Right lobe of liver (tissue), 6 donors: ENCODE data around the gene SRRM4. TPM values are rescaled to one million over a fixed set of nuclear protein-coding genes. Genes with fewer than 3 reads are reported as not detected.

ENCODE experiments used
- ATAC-seq, 4 donors: fragments of 200-7000 bp; cut with Tn5 transposase; one replicate each; pipeline ENCODE4 v1.9.1; 2020; ENCODE audit warnings: mild to moderate bottlenecking in 4 of 4, moderate library complexity in 4 of 4
- DNase-seq, 3 donors: peaks; one replicate each; pipeline ENCODE4 v3.0.0-alpha.2; 2020
- H3K27ac ChIP-seq, 3 donors: fragments of 200-600 bp; one replicate each; pipeline ENCODE4 v1.8.0; 2022
- H3K27me3 ChIP-seq, 2 donors: fragments of 200-600 bp; one replicate each; pipeline ENCODE4 v1.8.0; 2022
- H3K36me3 ChIP-seq, 4 donors: fragments of 200-600 bp; sonication (generic) in 1 of 4; one replicate each; pipeline versions ENCODE4 v1.5.1 to v1.8.0; 2017 to 2022; ENCODE audit warnings: control low read depth in 1 of 4
- H3K4me1 ChIP-seq, 4 donors: fragments of 200-600 bp; sonication (generic) in 1 of 4; one replicate each; pipeline versions ENCODE4 v1.5.1 to v1.8.0; 2017 to 2022; ENCODE audit warnings: control low read depth in 1 of 4
- H3K4me3 ChIP-seq, 3 donors: fragments of 200-600 bp; one replicate each; pipeline ENCODE4 v1.8.0; 2022
- H3K9me3 ChIP-seq, 4 donors: fragments of 200-600 bp; sonication (generic) in 1 of 4; one replicate each; pipeline versions ENCODE4 v1.5.1 to v1.8.0; 2017 to 2022; ENCODE audit warnings: control low read depth in 1 of 4
- POLR2A ChIP-seq: fragments of 450-650 bp; IDR thresholded peaks from one replicate; pipeline ENCODE4 v1.6.1; 2017; ENCODE audit warnings: antibody characterized with exemption, mild to moderate bottlenecking
- WGBS: methylation state at CpG from one replicate; pipeline ENCODE4 v1.1.6; 2018; ENCODE audit warnings: low coverage, low lambda C conversion rate; ENCODE audit not compliant: insufficient coverage; ENCODE audit errors: missing lambda C conversion rate; 5-methylcytosine and 5-hydroxymethylcytosine counted together
- intact Hi-C, 2 donors: fragments of 100-400 bp; cut with DNase I; formaldehyde crosslinking; loops; one replicate each; pipeline versions ENCODE4 v1.11.2 to v1.14.1; 2022
- total RNA-seq, 6 experiments: library from RNA; depleted of rRNA in 2 of 6; stranded (reverse); fragments of >200 nt in 2 of 6; fragmentation: NEBNext Ultra II Directional in 3 of 6; extraction: Animal tissue kit (Norgen Biotek cat#: 25700) in 3 of 6; gene quantifications; one replicate each; pipeline versions ENCODE4 v1.1.0 to v1.2.4, GENCODE V29; 2016 to 2023
- TF ChIP-seq, protein P1 (sequence below), 4 donors: fragments of 200-600 bp in 3 of 4; fragments of 450-650 bp in 1 of 4; IDR thresholded peaks; one replicate each; pipeline versions ENCODE4 v1.5.1 to v1.8.0; 2016 to 2022; ENCODE audit warnings: antibody characterized with exemption in 4 of 4, mild to moderate bottlenecking in 2 of 4
- donor health status: DM: no; HTN: yes; CAD: no.
- donor health status: DM: no; HTN: no; CAD: no.
- donor health status: DM: no; HTN: no; CAD: no.
- donor health status: DM: no; HTN: yes; CAD: no.
- donor health status: DM: no; HTN: yes; CAD: no.

Gene SRRM4
- total RNA-seq, 6 experiments from 2014 or later: not detected

DNA sequence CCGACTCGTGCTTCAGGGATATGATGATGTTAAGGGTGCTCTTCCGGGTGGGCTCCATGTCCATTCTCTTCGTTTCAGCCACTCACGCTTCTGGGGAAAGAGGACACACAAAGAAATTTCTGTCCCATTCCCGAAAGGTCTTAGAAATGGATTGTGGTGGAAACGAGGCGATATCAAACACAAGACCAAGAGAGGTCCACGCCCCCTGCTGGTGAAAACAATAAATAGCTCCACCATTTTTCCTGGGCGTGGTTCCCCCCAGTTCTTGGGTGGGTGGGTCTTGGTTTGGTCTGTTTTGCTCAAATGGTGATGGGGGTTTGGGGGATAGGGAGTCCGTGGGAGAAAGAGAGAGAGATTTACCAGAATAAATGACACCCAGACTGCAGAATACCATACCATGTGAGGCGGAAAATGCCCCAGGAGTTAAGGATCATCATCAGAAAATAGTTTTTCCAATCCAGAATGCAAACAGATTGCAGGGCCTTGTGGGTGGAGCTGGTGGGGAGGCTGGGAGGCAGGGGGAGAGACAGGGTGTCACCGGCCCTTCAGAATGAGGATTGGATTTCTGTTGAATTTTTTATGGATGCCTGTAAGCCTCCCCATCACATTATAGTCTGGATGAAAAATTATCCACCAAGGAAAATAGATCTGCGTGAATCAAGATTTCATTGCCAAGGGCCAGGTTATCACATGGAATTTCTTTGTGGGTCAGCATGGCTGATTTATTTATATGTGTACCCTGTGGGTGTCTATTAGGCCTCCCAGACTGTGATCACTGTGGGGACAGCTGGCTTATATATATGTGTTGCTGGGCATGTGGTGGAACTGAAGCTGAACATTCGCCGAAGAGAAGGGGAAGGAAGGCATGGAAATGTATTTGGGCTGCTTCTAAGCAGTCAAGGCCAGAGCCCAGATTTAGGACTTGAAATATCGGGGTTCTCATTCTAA lies 55.8 kb downstream of the SRRM4 start:
- H3K36me3 ChIP-seq: no peaks in the 10 kb centered on the region
- no peak overlapping the region for H3K4me3 ChIP-seq
- intact Hi-C loops: no loop called here
- peak; percentile 48 to 55 (median 52) for ATAC-seq
- no peaks in the 10 kb centered on the region for H3K4me1 ChIP-seq
- H3K9me3 ChIP-seq: no peaks in the 10 kb centered on the region
- 28% methylated on average over 15 of the region's 17 CpGs for WGBS
- no peak overlapping the region for H3K27ac ChIP-seq
- DNase-seq: peak in 1 of 3 donors; percentile 45
- H3K27me3 ChIP-seq: no peaks in the 10 kb centered on the region
- TF ChIP-seq, protein P1, sequence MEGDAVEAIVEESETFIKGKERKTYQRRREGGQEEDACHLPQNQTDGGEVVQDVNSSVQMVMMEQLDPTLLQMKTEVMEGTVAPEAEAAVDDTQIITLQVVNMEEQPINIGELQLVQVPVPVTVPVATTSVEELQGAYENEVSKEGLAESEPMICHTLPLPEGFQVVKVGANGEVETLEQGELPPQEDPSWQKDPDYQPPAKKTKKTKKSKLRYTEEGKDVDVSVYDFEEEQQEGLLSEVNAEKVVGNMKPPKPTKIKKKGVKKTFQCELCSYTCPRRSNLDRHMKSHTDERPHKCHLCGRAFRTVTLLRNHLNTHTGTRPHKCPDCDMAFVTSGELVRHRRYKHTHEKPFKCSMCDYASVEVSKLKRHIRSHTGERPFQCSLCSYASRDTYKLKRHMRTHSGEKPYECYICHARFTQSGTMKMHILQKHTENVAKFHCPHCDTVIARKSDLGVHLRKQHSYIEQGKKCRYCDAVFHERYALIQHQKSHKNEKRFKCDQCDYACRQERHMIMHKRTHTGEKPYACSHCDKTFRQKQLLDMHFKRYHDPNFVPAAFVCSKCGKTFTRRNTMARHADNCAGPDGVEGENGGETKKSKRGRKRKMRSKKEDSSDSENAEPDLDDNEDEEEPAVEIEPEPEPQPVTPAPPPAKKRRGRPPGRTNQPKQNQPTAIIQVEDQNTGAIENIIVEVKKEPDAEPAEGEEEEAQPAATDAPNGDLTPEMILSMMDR (IDR thresholded peaks at IDR 0.05): peak; percentile 42 to 65 (median 50)
- no peak for TF ChIP-seq POLR2A

DNA sequence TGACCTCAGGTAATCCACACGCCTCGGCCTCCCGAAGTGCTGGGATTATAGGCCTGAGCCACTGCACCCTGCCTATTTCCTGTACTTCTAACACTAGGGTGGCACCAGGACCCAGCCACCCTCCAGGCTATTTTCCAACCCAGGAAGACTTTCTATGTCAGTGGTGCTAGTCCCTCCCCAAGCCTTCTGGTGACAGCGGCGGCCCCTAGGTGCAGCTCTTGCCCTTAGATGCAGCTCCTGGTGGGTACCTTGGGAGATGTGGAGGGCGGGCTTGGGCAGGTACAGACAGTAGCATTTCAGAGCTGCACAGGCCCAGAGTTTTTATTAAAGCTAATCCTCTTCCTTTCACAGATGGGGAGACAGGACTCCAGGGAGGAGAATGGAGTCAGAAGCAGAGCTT lies 62.8 kb downstream of the SRRM4 start:
- intact Hi-C loops: no loop called here
- H3K27me3 ChIP-seq: no peaks in the 10 kb centered on the region
- TF ChIP-seq, protein P1 (IDR thresholded peaks at IDR 0.05): no peak
- no peak for TF ChIP-seq POLR2A
- 67% methylated on average over 6 of the region's 6 CpGs for WGBS
- no peak overlapping the region for H3K27ac ChIP-seq
- no peaks in the 10 kb centered on the region for H3K36me3 ChIP-seq
- no peaks in the 10 kb centered on the region for H3K4me1 ChIP-seq
- no peaks in the 10 kb centered on the region for H3K9me3 ChIP-seq
- no peak overlapping the region for H3K4me3 ChIP-seq
- DNase-seq (no peak), ATAC-seq (no peak)

DNA sequence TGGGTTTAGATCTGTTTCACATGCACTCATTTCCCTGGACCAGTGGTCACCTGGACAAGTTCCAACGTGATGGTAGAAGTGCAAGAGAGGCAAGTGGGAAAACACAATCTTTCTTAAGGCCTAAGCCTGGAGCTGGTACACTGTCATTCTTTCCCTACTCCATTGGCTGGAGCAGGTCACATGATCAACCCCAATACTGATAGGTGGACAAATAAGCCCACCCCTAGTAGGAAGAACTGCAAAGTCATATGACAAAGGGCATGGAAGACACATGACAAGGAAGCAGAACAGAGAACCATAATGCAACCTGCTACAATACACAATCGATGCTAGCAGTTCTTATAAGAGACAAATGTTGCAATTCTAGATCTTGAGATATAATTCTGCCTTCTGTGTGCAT lies 66.3 kb downstream of the SRRM4 start:
- no peaks in the 10 kb centered on the region for H3K9me3 ChIP-seq
- no peaks in the 10 kb centered on the region for H3K4me1 ChIP-seq
- TF ChIP-seq, protein P1 (IDR thresholded peaks at IDR 0.05): no peak
- no peak for TF ChIP-seq POLR2A
- DNase-seq: no peak
- no peaks in the 10 kb centered on the region for H3K36me3 ChIP-seq
- no peaks in the 10 kb centered on the region for H3K27me3 ChIP-seq
- ATAC-seq: no peak
- WGBS: 41% methylated on average over 2 of the region's 2 CpGs
- intact Hi-C loops: no loop called here
- no peak overlapping the region for H3K4me3 ChIP-seq
- no peak overlapping the region for H3K27ac ChIP-seq

DNA sequence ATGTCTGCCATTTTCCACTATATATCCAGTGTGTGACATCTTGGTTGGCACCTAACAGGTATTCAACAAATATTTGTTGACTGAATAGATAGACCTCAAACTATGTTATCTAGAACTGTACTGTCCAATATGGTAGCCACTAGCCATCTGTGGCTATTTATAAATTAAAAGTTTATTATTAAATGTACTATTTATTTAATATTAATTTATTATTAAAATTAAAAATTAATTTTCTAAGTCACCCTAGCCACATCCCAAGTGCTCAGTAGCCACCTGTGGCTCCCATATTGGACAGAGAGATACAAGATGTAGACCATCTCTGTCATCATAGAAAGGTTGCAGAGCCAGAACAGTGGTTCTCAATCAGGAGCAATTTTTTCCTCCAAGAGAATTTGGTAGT lies 69.3 kb downstream of the SRRM4 start:
- no peak overlapping the region for H3K4me3 ChIP-seq
- intact Hi-C loops: no loop called here
- ATAC-seq: no peak
- peaks cover 0 to 5% (median 0%) of the 10 kb centered on the region in 4 donors for H3K9me3 ChIP-seq
- no peak overlapping the region for H3K27ac ChIP-seq
- H3K36me3 ChIP-seq: no peaks in the 10 kb centered on the region
- no peaks in the 10 kb centered on the region for H3K4me1 ChIP-seq
- H3K27me3 ChIP-seq: no peaks in the 10 kb centered on the region
- DNase-seq: no peak
- TF ChIP-seq, protein P1 (IDR thresholded peaks at IDR 0.05): no peak
- TF ChIP-seq POLR2A: no peak
